Measurements from ENCODE around the gene PCDHGC5.
A peak's percentile ranks its signal among the peaks of the same experiment; 100 is the strongest.

PCDHGC5 gene

GRCh38 chr5:141490771-141491170, 1.9 kb downstream of the PCDHGC5 start:
- no peak for DNase-seq (ENCODE audit: low spot score)

GRCh38 chr5:141491323-141492167, 2.7 kb downstream of the PCDHGC5 start:
- DNase-seq (ENCODE audit: low spot score): no peak

DNA sequence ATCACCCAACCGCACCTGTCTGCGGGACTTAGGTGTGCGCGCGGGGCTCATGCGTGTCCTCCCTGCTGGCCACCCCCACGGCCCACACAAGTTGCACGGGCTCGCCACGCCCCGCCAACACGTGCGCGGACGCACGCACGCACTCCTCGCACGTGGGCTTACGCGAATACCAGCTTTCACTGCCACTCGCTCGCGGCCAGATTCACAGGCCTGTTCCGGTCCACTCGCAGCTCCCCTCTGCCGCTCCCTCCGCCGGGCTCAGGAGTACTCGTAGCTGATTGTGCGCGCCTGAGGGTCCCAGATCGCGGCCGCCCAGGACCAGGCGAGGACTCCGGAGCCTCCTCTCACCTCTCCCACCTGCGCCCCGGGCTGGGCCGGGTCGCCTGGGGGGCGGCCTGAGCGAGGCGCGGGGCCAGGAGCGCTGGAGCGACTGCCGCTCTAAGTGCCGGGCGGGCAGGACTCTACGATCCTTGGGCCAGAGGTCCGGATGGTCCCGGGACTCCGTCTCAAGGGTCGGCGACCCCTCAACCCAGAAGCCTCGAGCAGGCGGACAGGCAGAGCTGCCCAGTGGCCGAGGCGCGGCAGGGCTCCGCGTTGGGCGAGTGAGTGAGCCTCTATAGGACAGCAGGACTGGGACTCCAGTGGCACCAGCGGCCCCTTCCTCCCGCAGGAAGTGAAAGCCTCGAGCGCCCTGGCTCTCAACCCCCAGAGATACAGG, 3.4 kb downstream of the PCDHGC5 start:
- no peak for DNase-seq (ENCODE audit: low spot score)

- DNase-seq (ENCODE audit: low spot score): no peak
Observed at GRCh38 chr5:141493500-141494422, 4.9 kb downstream of the PCDHGC5 start.

GRCh38 chr5:141494761-141495452, 6.0 kb downstream of the PCDHGC5 start:
- DNase-seq (ENCODE audit: low spot score): no peak

- no peak for DNase-seq (ENCODE audit: low spot score)
Observed at GRCh38 chr5:141495453-141495811, 6.6 kb downstream of the PCDHGC5 start.

DNA sequence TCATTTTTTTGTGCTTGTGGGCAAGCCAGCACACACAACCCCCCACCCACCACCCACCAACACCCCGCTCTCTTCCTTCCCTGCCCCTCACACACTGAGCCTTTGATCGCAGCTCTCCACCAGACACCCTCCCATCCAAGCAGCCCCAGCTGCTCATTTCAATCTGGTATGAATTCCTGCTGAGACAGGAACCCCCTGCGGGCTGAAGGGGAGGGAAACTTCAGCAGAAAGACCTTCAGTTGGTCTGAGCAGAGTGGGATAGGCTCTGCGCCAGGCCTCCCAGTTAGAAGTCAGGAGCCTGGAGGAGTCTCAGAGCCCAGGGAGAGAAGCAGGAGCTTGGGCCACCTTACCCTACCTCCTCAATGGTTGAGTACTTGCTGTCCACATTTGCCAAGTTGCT, 7.2 kb downstream of the PCDHGC5 start:
- DNase-seq (ENCODE audit: low spot score): no peak

DNA sequence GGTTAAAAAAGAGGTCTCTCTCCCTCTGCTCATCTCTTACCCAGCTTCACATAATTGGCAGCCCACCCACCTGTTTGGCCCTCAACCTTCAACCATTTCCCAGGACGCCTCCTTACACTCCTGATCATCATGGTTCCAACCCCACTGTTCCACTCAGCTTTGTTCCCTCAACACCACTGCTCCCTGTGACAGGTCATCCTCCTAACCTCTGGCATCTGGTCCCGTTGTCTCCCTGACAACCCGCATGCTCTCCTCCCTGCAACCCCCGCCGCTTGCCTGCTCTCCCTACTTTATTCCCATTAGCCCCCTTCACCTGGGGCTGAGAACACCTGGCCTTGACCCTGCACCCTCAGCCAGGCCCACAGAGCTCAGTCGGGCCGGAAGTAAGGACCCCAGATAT, 12.9 kb downstream of the PCDHGC5 start:
- DNase-seq (ENCODE audit: low spot score): no peak

GRCh38 chr5:141503681-141504080, 14.8 kb downstream of the PCDHGC5 start:
- peak; percentile 20 for DNase-seq (ENCODE audit: low spot score)

- DNase-seq (ENCODE audit: low spot score): peak; percentile 67
Observed at GRCh38 chr5:141504216-141504615, 15.3 kb downstream of the PCDHGC5 start.

GRCh38 chr5:141506381-141507155, 17.7 kb downstream of the PCDHGC5 start:
- peak; percentile 70 for DNase-seq (ENCODE audit: low spot score)

- peak; percentile 85 for DNase-seq (ENCODE audit: low spot score)
Observed at GRCh38 chr5:141507387-141508091, 18.7 kb downstream of the PCDHGC5 start.

- peak; percentile 47 for DNase-seq (ENCODE audit: low spot score)
Observed at GRCh38 chr5:141508440-141508797, 19.5 kb downstream of the PCDHGC5 start.

DNA sequence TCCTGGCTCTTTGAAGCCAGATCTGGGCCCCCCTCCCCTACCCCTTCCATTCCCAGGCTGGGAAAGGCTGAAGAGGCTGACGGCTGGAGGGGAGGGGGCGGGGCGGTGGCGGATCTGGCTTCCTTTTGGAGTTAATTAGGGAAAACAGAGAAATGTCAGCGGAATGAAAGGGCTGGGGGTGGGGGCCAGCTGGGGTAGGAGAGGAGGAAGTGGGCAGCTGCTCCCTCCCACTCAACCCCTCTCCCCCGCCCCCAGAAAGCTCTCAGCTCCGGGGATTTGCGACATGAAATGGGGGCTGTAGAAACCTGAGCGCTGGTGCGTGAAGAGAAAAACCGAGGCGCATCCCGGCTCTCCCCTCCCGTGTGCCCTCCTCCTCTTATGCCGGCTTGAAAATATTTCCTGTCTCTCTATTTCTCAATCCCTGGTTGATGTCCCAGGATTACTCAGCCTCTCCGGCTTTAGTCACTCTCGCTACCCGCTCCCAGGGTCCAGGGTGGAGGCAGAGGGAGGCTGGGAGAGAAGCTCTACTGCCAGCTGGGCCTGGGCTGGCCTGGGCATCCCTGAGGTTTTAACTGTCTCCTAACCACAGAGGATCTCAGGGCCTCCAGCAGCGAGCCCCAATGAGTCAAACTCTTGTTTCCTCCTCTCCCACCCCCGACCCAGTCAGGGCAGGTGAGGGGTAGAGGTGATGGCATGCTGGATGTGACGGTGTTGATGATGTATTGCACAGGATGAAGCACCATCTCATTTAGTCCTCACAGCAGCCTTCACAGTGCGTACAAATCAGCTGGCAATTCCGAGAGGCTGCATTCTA, 20.1 kb downstream of the PCDHGC5 start:
- DNase-seq (ENCODE audit: low spot score): peak; percentile 56

DNA sequence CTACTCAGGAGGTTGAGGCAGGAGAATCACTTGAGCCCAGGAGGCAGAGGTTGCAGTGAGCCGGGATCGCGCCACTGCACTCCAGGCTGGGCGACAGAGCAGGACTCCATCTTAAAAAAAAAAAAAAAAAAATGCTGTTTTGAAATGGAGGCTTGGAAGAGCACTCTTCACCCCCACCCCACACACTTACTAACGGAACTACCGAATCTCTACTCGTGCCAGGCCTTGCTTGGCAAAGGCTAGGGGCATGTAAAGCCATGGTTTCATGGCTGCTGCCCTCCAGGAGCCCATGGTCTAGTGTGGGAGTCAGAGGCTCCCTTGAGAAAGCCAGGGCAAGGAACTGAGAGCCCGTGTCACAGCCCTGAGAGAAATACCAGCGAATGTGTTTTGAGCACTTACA, 21.3 kb downstream of the PCDHGC5 start:
- DNase-seq (ENCODE audit: low spot score): no peak

GRCh38 chr5:141510850-141511601, 22.1 kb downstream of the PCDHGC5 start:
- DNase-seq (ENCODE audit: low spot score): peak; percentile 63

- no peak for DNase-seq (ENCODE audit: low spot score)
Observed at GRCh38 chr5:141511771-141512325, 23.0 kb downstream of the PCDHGC5 start.

DNA sequence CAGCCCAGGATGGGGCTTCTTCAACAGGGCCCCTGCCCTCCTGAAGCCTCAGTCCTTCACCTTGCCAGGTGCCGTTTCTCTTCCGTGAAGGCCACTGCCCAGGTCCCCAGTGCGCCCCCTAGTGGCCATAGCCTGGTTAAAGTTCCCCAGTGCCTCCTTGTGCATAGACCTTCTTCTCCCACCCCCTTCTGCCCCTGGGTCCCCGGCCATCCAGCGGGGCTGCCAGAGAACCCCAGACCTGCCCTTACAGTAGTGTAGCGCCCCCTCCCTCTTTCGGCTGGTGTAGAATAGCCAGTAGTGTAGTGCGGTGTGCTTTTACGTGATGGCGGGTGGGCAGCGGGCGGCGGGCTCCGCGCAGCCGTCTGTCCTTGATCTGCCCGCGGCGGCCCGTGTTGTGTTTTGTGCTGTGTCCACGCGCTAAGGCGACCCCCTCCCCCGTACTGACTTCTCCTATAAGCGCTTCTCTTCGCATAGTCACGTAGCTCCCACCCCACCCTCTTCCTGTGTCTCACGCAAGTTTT, 23.6 kb downstream of the PCDHGC5 start:
- DNase-seq (ENCODE audit: low spot score): peak; percentile 90

Measured in NAMALWA (cell line).